ES-I3 (cell line): Measurements from ENCODE around the gene SAYSD1.

ENCODE experiments used
- H3K36me3 ChIP-seq: 2 replicates; pipeline ENCODE4 v1.6.1; 2013; ENCODE audit warnings: mild to moderate bottlenecking, low read length, control low read depth, moderate library complexity; ENCODE audit not compliant: insufficient read depth
- H3K4me1 ChIP-seq: 2 replicates; pipeline ENCODE4 v1.6.1; 2013; ENCODE audit warnings: mild to moderate bottlenecking, control low read depth, low read length; ENCODE audit not compliant: insufficient read depth
- H3K9ac ChIP-seq: 2 replicates; pipeline ENCODE4 v1.6.1; 2013; ENCODE audit warnings: low read depth, mild to moderate bottlenecking, low read length, moderate library complexity
- H3K9me3 ChIP-seq: 2 replicates; pipeline ENCODE4 v1.6.1; 2013; ENCODE audit warnings: mild to moderate bottlenecking, low read length, moderate library complexity; ENCODE audit not compliant: control insufficient read depth, insufficient read depth

Gene SAYSD1

DNA sequence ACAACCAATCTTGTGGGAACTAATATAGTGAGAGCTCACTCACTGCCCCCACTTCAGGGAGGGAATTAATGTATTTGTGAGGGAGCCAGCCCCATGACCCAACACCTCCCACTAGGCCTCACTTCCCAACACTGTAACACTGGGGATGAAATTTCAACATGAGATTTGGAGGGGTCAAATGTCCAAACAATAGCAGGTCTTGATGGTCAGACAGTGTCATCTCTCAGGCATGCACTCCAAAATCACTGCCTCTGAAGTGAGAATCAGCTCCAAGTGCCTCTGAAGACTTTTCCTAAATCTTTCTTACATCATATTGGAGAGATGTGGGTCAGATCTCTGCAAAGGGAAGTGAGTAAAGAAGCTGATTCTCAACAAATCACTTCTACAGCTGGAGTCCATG lies 13.8 kb upstream of the SAYSD1 start:
- H3K9ac ChIP-seq, result no peak overlapping the region
- peaks cover 10% of the 10 kb centered on the region for H3K4me1 ChIP-seq
- H3K9me3 ChIP-seq, result no peaks in the 10 kb centered on the region
- no peaks in the 10 kb centered on the region for H3K36me3 ChIP-seq

- H3K4me1 ChIP-seq, result peaks cover 10% of the 10 kb centered on the region
- no peaks in the 10 kb centered on the region for H3K36me3 ChIP-seq
- no peak overlapping the region for H3K9ac ChIP-seq
Observed at GRCh38 chr6:39128106-39128505, 13.1 kb upstream of the SAYSD1 start.

GRCh38 chr6:39124114-39124513 lies 9.1 kb upstream of the SAYSD1 start:
- no peaks in the 10 kb centered on the region for H3K36me3 ChIP-seq
- no peaks in the 10 kb centered on the region for H3K4me1 ChIP-seq
- H3K9ac ChIP-seq, result no peak overlapping the region
- H3K9me3 ChIP-seq, result no peaks in the 10 kb centered on the region

More at GRCh38 chr6:39128106-39128505, 13.1 kb upstream of the SAYSD1 start:
- H3K9me3 ChIP-seq, result no peaks in the 10 kb centered on the region

- Histone ChIP-seq H3K4me1 (no peaks in the 10 kb centered on the region), H3K36me3 (no peaks in the 10 kb centered on the region), H3K9ac (no peak overlapping the region), H3K9me3 (no peaks in the 10 kb centered on the region)
Observed at GRCh38 chr6:39118921-39119320, 3.9 kb upstream of the SAYSD1 start.

DNA sequence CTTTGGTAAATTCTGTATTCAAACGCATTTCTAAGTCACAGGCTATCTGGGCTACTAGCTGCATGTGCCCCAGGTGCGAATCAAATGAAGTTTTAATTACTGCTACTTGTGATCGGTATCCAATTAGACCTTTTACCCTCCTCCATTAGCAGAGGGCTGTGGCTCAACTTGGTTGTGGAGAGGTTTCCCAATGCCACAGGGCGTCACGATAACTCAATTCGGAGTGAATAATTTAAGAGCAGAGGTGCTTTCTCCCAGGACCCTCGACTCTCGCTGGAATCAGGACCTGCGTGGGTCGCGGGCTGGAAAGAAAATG lies 640 bp downstream of the SAYSD1 start:
- Histone ChIP-seq H3K36me3 (0 out of 2 replicates have a peak, but pooled peaks cover 5% of the 10 kb centered on the region), H3K9me3 (no peaks in the 10 kb centered on the region), H3K9ac (peak overlapping the region; percentile 95; the same call in 1 of the 2 replicates), H3K4me1 (no peaks in the 10 kb centered on the region)

GRCh38 chr6:39113788-39114187 lies 1.2 kb downstream of the SAYSD1 start:
- Histone ChIP-seq H3K4me1 (no peaks in the 10 kb centered on the region), H3K9me3 (no peaks in the 10 kb centered on the region), H3K9ac (peak overlapping the region; percentile 95; the same call in 1 of the 2 replicates), H3K36me3 (peaks cover 8% of the 10 kb centered on the region)

GRCh38 chr6:39111280-39111679 lies 3.7 kb downstream of the SAYSD1 start:
- no peak overlapping the region for H3K9ac ChIP-seq
- peaks cover 9% of the 10 kb centered on the region for H3K36me3 ChIP-seq
- no peaks in the 10 kb centered on the region for H3K4me1 ChIP-seq
- H3K9me3 ChIP-seq, result no peaks in the 10 kb centered on the region

- Histone ChIP-seq H3K36me3 (peaks cover 9% of the 10 kb centered on the region), H3K4me1 (no peaks in the 10 kb centered on the region), H3K9ac (no peak overlapping the region; the same call in 1 of the 2 replicates), H3K9me3 (no peaks in the 10 kb centered on the region)
Observed at GRCh38 chr6:39108041-39108839, 6.7 kb downstream of the SAYSD1 start.

GRCh38 chr6:39107641-39108040 lies 7.3 kb downstream of the SAYSD1 start:
- H3K9ac ChIP-seq, result no peak overlapping the region; the same call in 1 of the 2 replicates
- peaks cover 9% of the 10 kb centered on the region for H3K36me3 ChIP-seq
- no peaks in the 10 kb centered on the region for H3K9me3 ChIP-seq
- no peaks in the 10 kb centered on the region for H3K4me1 ChIP-seq

- Histone ChIP-seq H3K9ac (no peak overlapping the region), H3K4me1 (no peaks in the 10 kb centered on the region), H3K36me3 (peaks cover 9% of the 10 kb centered on the region), H3K9me3 (no peaks in the 10 kb centered on the region)
Observed at GRCh38 chr6:39107034-39107433, 8.0 kb downstream of the SAYSD1 start.

DNA sequence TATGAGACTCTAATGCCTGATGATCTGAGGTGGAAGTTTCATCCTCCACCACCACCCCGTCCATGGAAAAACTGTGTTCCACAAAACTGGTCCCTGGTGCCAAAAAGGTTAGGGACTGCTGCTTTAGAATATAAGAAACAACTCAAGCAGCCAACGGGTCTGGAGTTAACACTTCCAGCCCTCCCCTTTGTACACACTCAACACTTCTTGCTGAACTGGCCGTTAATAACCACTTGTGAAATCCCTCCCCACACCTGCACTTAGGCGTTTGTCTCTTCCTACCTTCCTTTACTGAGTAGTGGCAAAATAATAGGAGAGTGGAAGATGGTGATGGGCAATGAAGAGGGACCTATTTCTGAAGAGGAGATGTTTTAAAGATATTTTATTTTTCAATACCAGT lies 10.5 kb downstream of the SAYSD1 start:
- peaks cover 6% of the 10 kb centered on the region for H3K36me3 ChIP-seq
- no peak overlapping the region for H3K9ac ChIP-seq
- no peaks in the 10 kb centered on the region for H3K4me1 ChIP-seq
- no peaks in the 10 kb centered on the region for H3K9me3 ChIP-seq

DNA sequence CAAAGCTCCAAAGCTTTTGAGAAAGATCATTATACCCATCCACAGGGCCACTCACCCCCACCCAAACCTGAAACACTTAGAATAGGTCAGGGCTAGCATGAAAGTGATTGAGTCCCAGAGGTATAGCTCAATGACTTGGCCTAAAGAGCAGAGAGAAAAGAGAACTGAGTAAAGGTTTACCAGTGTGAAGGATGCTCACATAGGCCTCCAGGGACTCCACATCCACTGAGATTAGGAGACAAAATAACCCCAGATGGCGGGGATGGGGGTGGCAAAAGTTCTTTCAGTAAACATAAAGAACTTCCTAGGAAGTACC lies 12.2 kb downstream of the SAYSD1 start:
- Histone ChIP-seq H3K36me3 (no peaks in the 10 kb centered on the region; the same call in 1 of the 2 replicates), H3K4me1 (no peaks in the 10 kb centered on the region), H3K9ac (no peak overlapping the region), H3K9me3 (no peaks in the 10 kb centered on the region)

DNA sequence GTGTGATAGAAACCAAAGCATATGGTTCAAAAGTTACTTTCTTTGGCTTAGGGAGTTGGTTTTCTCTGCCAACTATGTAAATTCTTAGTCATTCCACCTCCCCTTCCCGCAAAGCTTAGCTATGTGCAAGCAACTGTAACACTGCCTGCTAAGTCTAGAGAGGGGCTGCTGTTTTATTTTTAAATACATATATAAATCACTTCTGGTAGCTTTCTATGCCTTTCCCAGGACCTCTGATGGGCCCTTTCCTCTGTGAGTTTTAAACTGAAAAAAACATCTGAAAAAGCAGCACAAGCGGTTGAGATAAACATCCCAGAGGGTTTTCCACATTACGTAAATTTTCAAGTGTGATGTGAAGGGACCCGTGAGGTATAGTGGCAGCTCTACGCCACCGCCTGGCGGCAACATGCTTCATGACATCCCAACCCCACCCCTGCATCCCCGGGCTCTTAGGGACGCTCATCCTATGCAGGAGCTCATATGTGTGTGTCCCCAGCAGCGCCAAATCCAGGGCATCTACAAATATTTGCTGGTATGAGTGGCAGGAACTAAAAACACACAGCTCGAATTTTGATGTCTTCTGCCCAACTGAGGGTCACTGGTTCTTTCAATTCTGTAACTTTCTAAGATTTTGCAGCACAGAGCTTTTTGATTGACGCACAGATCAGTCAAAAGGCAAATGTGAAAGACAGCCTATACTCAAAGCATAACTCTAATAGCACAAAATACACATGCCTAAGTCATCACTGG lies 12.7 kb downstream of the SAYSD1 start:
- Histone ChIP-seq H3K9ac (no peak overlapping the region), H3K36me3 (no peaks in the 10 kb centered on the region; the same call in 1 of the 2 replicates), H3K4me1 (no peaks in the 10 kb centered on the region), H3K9me3 (no peaks in the 10 kb centered on the region)

DNA sequence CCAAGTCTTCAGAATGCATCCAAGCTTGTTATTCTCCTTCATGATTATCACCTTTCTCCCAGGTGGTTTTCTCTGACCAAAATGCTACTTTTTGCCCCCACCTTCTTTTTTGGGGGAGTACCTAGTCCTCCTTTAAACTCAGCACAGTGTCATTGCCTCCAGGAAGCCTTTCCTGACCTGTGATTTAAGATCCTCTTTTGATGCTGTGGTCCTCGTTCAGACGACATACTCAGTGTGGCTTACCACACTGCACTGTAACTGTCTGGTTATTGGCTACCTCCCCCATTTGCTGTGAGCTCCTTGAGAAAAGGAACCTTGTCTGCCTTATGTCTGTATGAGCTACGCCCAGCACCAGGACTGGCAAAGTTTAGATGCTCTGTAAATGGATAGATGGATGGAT lies 14.6 kb downstream of the SAYSD1 start:
- Histone ChIP-seq H3K36me3 (no peaks in the 10 kb centered on the region; the same call in 1 of the 2 replicates), H3K9me3 (no peaks in the 10 kb centered on the region), H3K9ac (no peak overlapping the region), H3K4me1 (no peaks in the 10 kb centered on the region)

GRCh38 chr6:39095578-39095977 lies 19.4 kb downstream of the SAYSD1 start:
- no peaks in the 10 kb centered on the region for H3K9me3 ChIP-seq
- H3K9ac ChIP-seq, result no peak overlapping the region
- H3K4me1 ChIP-seq, result no peaks in the 10 kb centered on the region
- no peaks in the 10 kb centered on the region for H3K36me3 ChIP-seq
